Heart right ventricle (tissue), 16 donors: ENCODE measurements around the gene PRAMEF1. TPM values are rescaled to one million over a fixed set of nuclear protein-coding genes. Genes with fewer than 3 reads are reported as not detected.

Experiments used
- ATAC-seq, 8 donors: fragments of 200-7000 bp; cut with Tn5 transposase; one replicate each; pipeline ENCODE4 v1.9.1; 2020; ENCODE audit warnings: mild to moderate bottlenecking in 8 of 8, moderate library complexity in 8 of 8, moderate number of reproducible peaks in 1 of 8
- DNase-seq, 2 donors: peaks; one replicate each; pipeline ENCODE4 v3.0.0-alpha.2; 2020
- H3K27ac ChIP-seq, 10 donors: fragments of 200-600 bp; sonication (generic) in 2 of 10; one replicate each; pipeline versions ENCODE4 v1.5.0 to v1.8.0; 2020 to 2022; ENCODE audit warnings: mild to moderate bottlenecking in 3 of 10
- H3K27me3 ChIP-seq, 7 donors: fragments of 200-600 bp; one replicate each; pipeline ENCODE4 v1.8.0; 2021 to 2022; ENCODE audit warnings: mild to moderate bottlenecking in 2 of 7
- H3K36me3 ChIP-seq, 9 donors: fragments of 200-600 bp; sonication (generic) in 1 of 9; one replicate each; pipeline versions ENCODE4 v1.5.0 to v1.8.0; 2020 to 2022; ENCODE audit warnings: mild to moderate bottlenecking in 2 of 9
- H3K4me1 ChIP-seq, 9 donors: fragments of 200-600 bp; sonication (generic) in 1 of 9; one replicate each; pipeline versions ENCODE4 v1.5.0 to v1.8.0; 2020 to 2022; ENCODE audit warnings: mild to moderate bottlenecking in 4 of 9
- H3K4me3 ChIP-seq, 10 donors: fragments of 200-600 bp; sonication (generic) in 2 of 10; one replicate each; pipeline versions ENCODE4 v1.5.0 to v1.8.0; 2020 to 2022; ENCODE audit warnings: mild to moderate bottlenecking in 7 of 10, moderate library complexity in 2 of 10
- H3K9me3 ChIP-seq, 11 donors: fragments of 200-600 bp in 10 of 11; sonication (generic) in 2 of 11; one replicate each; pipeline versions ENCODE4 v1.5.0 to v1.8.0; 2013 to 2022; ENCODE audit warnings: mild to moderate bottlenecking in 2 of 11, control low read depth in 1 of 11, moderate library complexity in 1 of 11
- CTCF ChIP-seq, 9 donors: fragments of 200-600 bp; sonication (generic) in 2 of 9; IDR thresholded peaks; one replicate each; pipeline versions ENCODE4 v1.5.0 to v1.8.0; 2021 to 2022; ENCODE audit warnings: antibody characterized with exemption in 9 of 9, mild to moderate bottlenecking in 5 of 9, moderate library complexity in 1 of 9
- WGBS, 2 donors: extraction: QIAGEN DNeasy Blood & Tissue Kit; methylation state at CpG; one replicate each; pipeline ENCODE4 v1.1.7; 2013; ENCODE audit warnings: inconsistent platforms in 1 of 2; 5-methylcytosine and 5-hydroxymethylcytosine counted together
- intact Hi-C, 10 donors: fragments of 100-400 bp; cut with DNase I; formaldehyde crosslinking; loops; one replicate each; pipeline versions ENCODE4 v1.11.1 to v1.14.2; 2022
- polyA plus RNA-seq, 2 donors: library from polyadenylated mRNA; stranded (reverse); fragments of 200-250 nt; gene quantifications; one replicate each; pipeline ENCODE4 v1.2.3, GENCODE V29; 2013
- total RNA-seq, 10 donors: library from RNA; stranded (reverse); fragmentation: NEBNext Ultra II Directional in 3 of 10; extraction: Animal tissue kit (Norgen Biotek cat#: 25700) in 3 of 10; gene quantifications; one replicate each; pipeline versions ENCODE4 v1.2.1 to v1.2.4, GENCODE V29; 2021 to 2023
- donor health status: Arrhythmogenic right ventricular cardiomyopathy.
- donor health status: ischemic (EF 13 %, LVEDD 7.1; RV severe dilation, severe dysfunction).
- donor health status: healthy with polysubstance abuse.
- donor health status: DM: no; HTN: yes; CAD: no.
- donor health status: DM: no; HTN: no; CAD: no.
- donor health status: ischemic (EF 25% LVEDD 6.9; RV normal size, moderate dysfunction).
- donor health status: ischemic (EF 25% LVEDD 5.7; RV mildly dilated, moderate dysfunction).
- donor health status: healthy.
- donor health status: DM: yes; HTN: yes; CAD: no.
- donor health status: Ischemic cardiomyopathy.
- donor health status: ischemic (EF 35%, LVEDD 5.7; RV mildly dilated, moderate dysfunction).
- donor health status: nonischemic (EF 11% LVEDD 7.7; RV severe dilation, severe dysfunction).
- donor health status: DM: yes; HTN: yes; CAD: no.
- donor health status: PGD.
- donor health status: ischemic (EF 29% LVEDD 5.4; RV normal size, mild dysfunction).
- donor health status: nonischemic (EF 23%, LVEDD 6.1; RV moderate dilation, normal function).

The PRAMEF1 gene
- total and polyA plus RNA-seq, 12 donors, result not detected

GRCh38 chr1:12770620-12771019 is 20.6 kb upstream of the PRAMEF1 start:
- no peak for DNase-seq
- TF ChIP-seq CTCF (IDR thresholded peaks at IDR 0.05), result no peak
- intact Hi-C loops, result no loop called here
- no peak overlapping the region for H3K27ac ChIP-seq
- WGBS, 2 donors, result 74 to 75% methylated on average over 2 of the region's 2 CpGs
- peaks cover 0 to 5% (median 0%) of the 10 kb centered on the region in 11 donors for H3K9me3 ChIP-seq
- no peak for ATAC-seq
- no peaks in the 10 kb centered on the region for H3K36me3 ChIP-seq
- H3K4me3 ChIP-seq, result no peak overlapping the region
- H3K27me3 ChIP-seq, result peaks cover 0 to 54% (median 37%) of the 10 kb centered on the region in 7 donors
- H3K4me1 ChIP-seq, result no peaks in the 10 kb centered on the region

DNA sequence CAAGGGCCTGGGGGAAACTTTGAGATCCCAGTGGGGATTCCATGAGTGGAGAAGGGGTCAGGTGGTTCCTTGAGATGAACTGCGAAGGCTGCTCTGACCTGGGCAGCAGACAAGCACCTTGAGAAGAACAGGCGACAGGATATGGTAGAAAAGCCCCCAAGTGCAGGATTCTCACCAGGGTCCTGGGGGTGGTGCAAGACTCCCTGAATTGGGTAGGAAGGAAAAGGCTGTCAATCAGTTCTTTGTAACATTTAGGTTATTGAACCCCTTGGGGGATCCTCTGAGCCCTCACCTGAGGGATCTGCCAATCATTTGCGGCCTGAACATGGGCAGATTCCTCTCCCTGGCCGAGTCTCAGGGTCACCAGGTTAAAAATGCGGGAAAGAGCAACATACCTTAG is 20.0 kb upstream of the PRAMEF1 start:
- DNase-seq (no peak), ATAC-seq (no peak)
- intact Hi-C loops, result no loop called here
- peaks cover 0 to 5% (median 0%) of the 10 kb centered on the region in 11 donors for H3K9me3 ChIP-seq
- H3K27ac ChIP-seq, result no peak overlapping the region
- TF ChIP-seq CTCF (IDR thresholded peaks at IDR 0.05), result no peak
- peaks cover 0 to 54% (median 39%) of the 10 kb centered on the region in 7 donors for H3K27me3 ChIP-seq
- no peaks in the 10 kb centered on the region for H3K36me3 ChIP-seq
- H3K4me3 ChIP-seq, result no peak overlapping the region
- H3K4me1 ChIP-seq, result no peaks in the 10 kb centered on the region
- 60 to 67% methylated on average over 5 of the region's 5 CpGs for WGBS, 2 donors

DNA sequence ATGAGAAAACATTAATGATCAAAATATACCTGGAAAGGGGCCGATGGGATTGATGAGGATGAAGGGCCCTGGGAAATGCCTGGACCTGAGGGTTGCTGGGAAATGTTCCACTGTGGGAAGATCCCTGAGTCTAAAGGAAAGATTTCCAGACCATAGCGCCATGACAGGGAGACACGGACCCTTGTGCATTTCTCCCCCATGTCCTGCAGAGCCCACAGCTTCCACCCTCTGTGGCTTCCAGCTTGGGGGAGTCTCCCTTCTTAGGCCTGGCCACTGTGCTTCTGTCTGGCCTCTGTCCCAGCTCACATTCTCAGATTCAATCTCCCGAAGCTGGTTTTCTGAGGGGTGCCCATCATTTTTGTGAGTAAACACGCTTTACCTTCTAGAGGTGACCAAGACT is 18.7 kb upstream of the PRAMEF1 start:
- DNase-seq (no peak), ATAC-seq (no peak)
- intact Hi-C loops, result no loop called here
- no peak for TF ChIP-seq CTCF (IDR thresholded peaks at IDR 0.05)
- no peak overlapping the region for H3K27ac ChIP-seq
- H3K9me3 ChIP-seq, result no peaks in the 10 kb centered on the region
- no peaks in the 10 kb centered on the region for H3K4me1 ChIP-seq
- 82 to 89% methylated on average over 5 of the region's 5 CpGs for WGBS, 2 donors
- no peak overlapping the region for H3K4me3 ChIP-seq
- H3K36me3 ChIP-seq, result no peaks in the 10 kb centered on the region
- peaks cover 0 to 43% (median 37%) of the 10 kb centered on the region in 7 donors for H3K27me3 ChIP-seq

DNA sequence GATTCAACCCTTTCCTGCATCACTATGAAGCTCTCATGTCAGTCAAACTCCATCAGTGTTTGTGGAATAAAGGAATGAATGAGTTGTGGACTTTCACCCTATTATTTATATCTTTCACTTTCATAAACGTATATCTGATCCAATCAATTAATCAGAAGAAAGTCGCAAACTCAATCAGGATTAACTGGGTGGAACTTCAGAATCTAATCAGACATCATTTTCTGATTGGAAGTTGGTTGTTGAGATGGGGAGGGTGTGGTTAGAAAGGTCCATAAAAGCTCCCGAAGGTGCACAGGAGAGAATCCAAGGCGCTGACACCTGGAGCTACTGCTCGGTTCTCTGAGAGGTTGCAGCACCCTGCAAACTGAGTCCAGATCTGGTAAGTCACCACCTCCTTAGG is 17.8 kb upstream of the PRAMEF1 start, which contains the start of gene PRAMEF12:
PRAMEF12 (plus strand) TSS at position 301 of the 400 bp plus-strand sequence. CDS start 1,130 bp downstream, outside the sequence.
- 83 to 86% methylated on average over 5 of the region's 5 CpGs for WGBS, 2 donors
- ATAC-seq (no peak), DNase-seq (no peak)
- Histone ChIP-seq H3K27me3 (peaks cover 0 to 39% (median 31%) of the 10 kb centered on the region in 7 donors), H3K36me3 (no peaks in the 10 kb centered on the region), H3K9me3 (no peaks in the 10 kb centered on the region), H3K27ac (no peak within 1 kb of the TSS), H3K4me3 (no peak within 1 kb of the TSS), H3K4me1 (no peaks in the 10 kb centered on the region)
- intact Hi-C loops, result no loop called here
- TF ChIP-seq CTCF (IDR thresholded peaks at IDR 0.05), result no peak
